GM12878 (cell line): Measurements from ENCODE around the gene CC2D1A. TPM values are rescaled to one million over a fixed set of nuclear protein-coding genes. Genes with fewer than 3 reads are reported as not detected.
A peak's percentile ranks its signal among the peaks of the same experiment; 100 is the strongest.

ENCODE experiments used
- ATAC-seq: fragments of 200-7000 bp; cut with Tn5 transposase; 3 replicates; pipeline ENCODE4 v1.9.1; 2020; ENCODE audit warnings: mild to moderate bottlenecking, moderate library complexity
- BruUV-seq: library from RNA; stranded (reverse); fragments of 400-500 nt; replicated peaks from 2 replicates; lab custom pipeline; 2021; lab: Mats Ljungman, UMichigan
- CTCF ChIA-PET: fragments of 300-600 bp; sonication (Branson Sonifier 250); formaldehyde crosslinking; extraction: SDS; loops from one replicate; lab custom pipeline; 2021; ENCODE audit warnings: inconsistent platforms; lab: Yijun Ruan, JAX
- POLR2A ChIA-PET: fragments of 350-600 bp; formaldehyde crosslinking; extraction: SDS; loops from one replicate; lab custom pipeline; 2021; ENCODE audit warnings: inconsistent platforms; lab: Charles Lee
- RAD21 ChIA-PET: fragments of 300-600 bp; sonication (Branson Sonifier 250); formaldehyde crosslinking; loops from one replicate; lab custom pipeline; 2023; ENCODE audit warnings: antibody characterized with exemption; ENCODE audit not compliant: unreplicated experiment; lab: Charles Lee
- SMC1A ChIA-PET: fragments of 300-600 bp; sonication (Branson Sonifier 250); formaldehyde crosslinking; loops from one replicate; lab custom pipeline; 2023; ENCODE audit not compliant: unreplicated experiment, uncharacterized antibody; lab: Charles Lee
- DNase-seq: peaks from one replicate; pipeline ENCODE4 v3.0.0-alpha.2; 2011; ENCODE audit warnings: low read depth, low spot score
- FAIRE-seq: peaks from 3 replicates; lab custom pipeline; 2011; peaks lifted over from hg19 to GRCh38; lab: Jason Lieb, UNC
- H2AFZ ChIP-seq: 2 replicates; pipeline ENCODE4 v1.6.0; 2011; ENCODE audit warnings: low read depth, low read length, control low read depth; ENCODE audit not compliant: control insufficient read depth
- H3K27ac ChIP-seq: 2 replicates; pipeline ENCODE4 v1.5.1; 2011; ENCODE audit warnings: control low read depth; ENCODE audit not compliant: control insufficient read depth, insufficient read depth
- H3K27me3 ChIP-seq, 2 experiments: replicated peaks in 1 of 2; 2 replicates each; pipeline versions ENCODE4 v1.6.0 to v1.6.1; 2011; ENCODE audit warnings: low read length in 1 of 2; ENCODE audit not compliant: control insufficient read depth in 2 of 2, insufficient read depth in 2 of 2
- H3K36me3 ChIP-seq, 2 experiments: 2 replicates each; pipeline ENCODE4 v1.5.1; 2011; ENCODE audit warnings: low read length in 1 of 2; ENCODE audit not compliant: control insufficient read depth in 2 of 2, insufficient read depth in 2 of 2
- H3K4me1 ChIP-seq: 2 replicates; pipeline ENCODE4 v1.6.1; 2011; ENCODE audit warnings: mild to moderate bottlenecking, low read length, moderate library complexity, mixed read lengths; ENCODE audit not compliant: control insufficient read depth, insufficient read depth
- H3K4me2 ChIP-seq: 2 replicates; pipeline ENCODE4 v1.6.0; 2011; ENCODE audit warnings: control low read depth; ENCODE audit not compliant: control insufficient read depth, insufficient read depth
- H3K4me3 ChIP-seq: fragments of 200-600 bp; sonication (generic); 2 replicates; pipeline ENCODE4 v1.5.1; 2016
- H3K79me2 ChIP-seq: 2 replicates; pipeline ENCODE4 v1.6.0; 2011; ENCODE audit warnings: low read length; ENCODE audit not compliant: control insufficient read depth, insufficient read depth
- H3K9ac ChIP-seq: 2 replicates; pipeline ENCODE4 v1.8.0; 2011; ENCODE audit warnings: low read length, control low read depth, mixed read lengths; ENCODE audit not compliant: control insufficient read depth, insufficient read depth
- H3K9me3 ChIP-seq: replicated peaks from 3 replicates; pipeline ENCODE4 v1.5.1; 2011; ENCODE audit warnings: mild to moderate bottlenecking, low read length; ENCODE audit not compliant: control insufficient read depth, insufficient read depth
- H4K20me1 ChIP-seq: 2 replicates; pipeline ENCODE4 v1.6.0; 2011; ENCODE audit not compliant: control insufficient read depth, insufficient read depth
- BHLHE40 ChIP-seq, 2 experiments: fragments of 450-650 bp in 1 of 2; IDR thresholded peaks; 2 replicates each; pipeline ENCODE4 v1.6.1; 2011 to 2017; ENCODE audit warnings: low read depth in 2 of 2, borderline replicate concordance in 1 of 2, improper control_type of control experiment in 1 of 2, low read length in 1 of 2, mild to moderate bottlenecking in 1 of 2
- CBX5 ChIP-seq: sonication (generic); IDR thresholded peaks from 2 replicates; pipeline ENCODE4 v1.6.1; 2016; ENCODE audit warnings: low read depth, moderate library complexity, mild to moderate bottlenecking, inconsistent platforms
- IKZF1 ChIP-seq: fragments of 450-650 bp; conservative IDR thresholded peaks from 2 replicates; pipeline ENCODE4 v1.6.1; 2017; ENCODE audit warnings: antibody characterized with exemption, mild to moderate bottlenecking
- IKZF2 ChIP-seq, 2 experiments: fragments of 450-650 bp; IDR thresholded peaks; 2 replicates each; pipeline ENCODE4 v1.6.1; 2017; ENCODE audit warnings: mild to moderate bottlenecking in 2 of 2, moderate library complexity in 2 of 2
- MEF2B ChIP-seq: fragments of 450-650 bp; IDR thresholded peaks from 2 replicates; pipeline ENCODE4 v1.6.1; 2018; ENCODE audit warnings: mild to moderate bottlenecking, moderate library complexity; ENCODE audit not compliant: partially characterized antibody, poor library complexity, severe bottlenecking
- SREBF2 ChIP-seq: IDR thresholded peaks from 2 replicates; pipeline ENCODE4 v1.6.1; 2012; ENCODE audit warnings: mild to moderate bottlenecking, low read length
- ZZZ3 ChIP-seq: IDR thresholded peaks from 2 replicates; pipeline ENCODE4 v1.6.1; 2011; ENCODE audit warnings: low read depth; ENCODE audit not compliant: control insufficient read depth, insufficient read length
- WGBS: methylation state at CpG from one replicate; pipeline ENCODE4 v1.1.6; 2016; ENCODE audit warnings: low lambda C conversion rate; ENCODE audit not compliant: insufficient replicate concordance, insufficient coverage; ENCODE audit errors: missing lambda C conversion rate; 5-methylcytosine and 5-hydroxymethylcytosine counted together
- in situ Hi-C: fragments of 300-500 bp; cut with MboI; formaldehyde crosslinking; loops from 9 replicates; pipeline ENCODE4 v1.14.3; 2018; ENCODE audit warnings: mixed read lengths
- intact Hi-C: fragments of 100-400 bp; cut with micrococcal nuclease; formaldehyde crosslinking; loops from one replicate; pipeline ENCODE4 v1.14.2; 2022; ENCODE audit not compliant: unreplicated experiment
- polyA plus RNA-seq, 11 experiments: library from polyadenylated mRNA; depleted of rRNA in 4 of 11; unstranded in 6 of 11; stranded (reverse) in 5 of 11; fragments of >200 nt; fragmentation: Nextera tagmentation in 4 of 11; fragmentation: Illumina TruSeq in 1 of 11; extraction: Ambion mirVana in 4 of 11; extraction: Trizol in 1 of 11; gene quantifications; 1 replicate in 1 of 11; 2 replicates in 10 of 11; pipeline versions ENCODE4 v1.2.1 to v1.2.3, GENCODE V29; 2011 to 2016; ENCODE audit warnings: inconsistent platforms in 2 of 11, missing spikeins in 2 of 11, low read depth in 1 of 11
- total RNA-seq, 4 experiments: library from RNA; depleted of rRNA in 3 of 4; stranded (reverse); fragments of >200 nt in 3 of 4; fragmentation: Illumina TruSeq in 1 of 4; extraction: Trizol in 1 of 4; gene quantifications; 2 replicates each; pipeline versions ENCODE4 v1.2.1 to v1.2.3, GENCODE V29; 2013 to 2021
- TF ChIP-seq, protein P1 (sequence below): IDR thresholded peaks from 2 replicates; pipeline ENCODE4 v1.6.1; 2012; ENCODE audit warnings: mild to moderate bottlenecking, low read depth, low read length
- TF ChIP-seq, protein P2 (sequence below): fragments of 150-350 bp; IDR thresholded peaks from 2 replicates; pipeline ENCODE4 v1.6.1; 2014; ENCODE audit warnings: mild to moderate bottlenecking, low read depth, low read length
- TF ChIP-seq, protein P3 (sequence below): fragments of 150-350 bp; IDR thresholded peaks from 2 replicates; pipeline ENCODE4 v1.6.1; 2016; ENCODE audit warnings: low read depth, low read length
- TF ChIP-seq, protein P4 (sequence below): fragments of 450-650 bp; formaldehyde crosslinking; IDR thresholded peaks from 2 replicates; pipeline ENCODE4 v1.5.0; 2022; ENCODE audit warnings: mild to moderate bottlenecking, missing genetic modification characterization

The CC2D1A gene
- total and polyA plus RNA-seq, 10 of the 15 experiments (the other 5 are each of a cell fraction or from before 2014, with no cell fraction given) = 0.13 to 36.1 (median 16.1) TPM

DNA sequence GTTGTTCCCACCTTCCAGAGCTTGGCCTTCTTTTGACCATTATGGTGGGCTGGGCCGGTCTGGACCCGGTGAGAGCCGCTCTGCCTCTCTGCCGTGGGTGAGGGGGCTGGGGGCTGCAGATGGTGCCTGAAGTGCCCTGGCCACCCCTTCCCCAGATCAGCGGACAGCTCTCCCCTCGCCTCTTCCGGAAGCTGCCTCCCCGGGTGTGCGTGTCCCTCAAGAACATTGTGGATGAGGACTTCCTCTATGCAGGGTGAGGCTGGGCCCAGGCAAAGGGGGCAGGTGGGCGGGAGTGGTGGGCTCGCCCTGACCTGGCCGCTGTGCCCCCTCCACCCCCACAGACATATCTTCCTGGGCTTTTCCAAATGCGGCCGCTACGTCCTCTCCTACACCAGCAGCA, 48.2 kb downstream of the CC2D1A start:
- H3K27me3 ChIP-seq = no peaks in the 10 kb centered on the region
- H3K79me2 ChIP-seq = peaks cover 15% of the 10 kb centered on the region
- DNase-seq = no peak
- H3K4me3 ChIP-seq = no peak overlapping the region
- no peak overlapping the region for H2AFZ ChIP-seq
- no TSS peak for BruUV-seq
- ChIA-PET POLR2A (interaction anchor here (1.0 to 1.1 kb wide), 2 partner anchors 33 to 118 kb away, joined by 3 to 4 read pairs; partner anchors contain the start of gene MISP3), SMC1A (no interaction called here), RAD21 (interaction anchor here (2.7 to 3.2 kb wide), 2 partner anchors 52 to 77 kb away, joined by 17 to 21 read pairs; partner anchors contain the start of genes IL27RA and RFX1), CTCF (interaction anchor here (0.6 to 2.9 kb wide), 4 partner anchors 69 to 105 kb away, joined by 3 to 10 read pairs (median 5); no protein-coding TSS in a partner anchor)
- H3K36me3 ChIP-seq = peaks cover 0 to 12% of the 10 kb centered on the region in 2 experiments; a peak in 3 of 4 replicates
- in situ Hi-C loops (no loop called here), intact Hi-C loops (loop anchor here (5.0 kb wide), 2 partner anchors 33 to 78 kb away; partner anchors contain the start of gene IL27RA)
- H3K27ac ChIP-seq = no peak overlapping the region
- no peaks in the 10 kb centered on the region for H4K20me1 ChIP-seq
- peaks cover 11% of the 10 kb centered on the region for H3K4me1 ChIP-seq
- H3K4me2 ChIP-seq = no peak overlapping the region
- ATAC-seq = no peak
- FAIRE-seq = no peak
- WGBS = 79% methylated on average over 15 of the region's 15 CpGs
- peak overlapping the region; percentile 81; the same call in 1 of the 2 replicates for H3K9ac ChIP-seq
- H3K9me3 ChIP-seq = no peaks in the 10 kb centered on the region
- no peak for TF ChIP-seq BHLHE40 (IDR thresholded peaks at IDR 0.05; ENCODE audit: borderline replicate concordance in 1 of 2, low read depth in 2 of 2, low read length in 1 of 2)
- TF ChIP-seq, protein P1, sequence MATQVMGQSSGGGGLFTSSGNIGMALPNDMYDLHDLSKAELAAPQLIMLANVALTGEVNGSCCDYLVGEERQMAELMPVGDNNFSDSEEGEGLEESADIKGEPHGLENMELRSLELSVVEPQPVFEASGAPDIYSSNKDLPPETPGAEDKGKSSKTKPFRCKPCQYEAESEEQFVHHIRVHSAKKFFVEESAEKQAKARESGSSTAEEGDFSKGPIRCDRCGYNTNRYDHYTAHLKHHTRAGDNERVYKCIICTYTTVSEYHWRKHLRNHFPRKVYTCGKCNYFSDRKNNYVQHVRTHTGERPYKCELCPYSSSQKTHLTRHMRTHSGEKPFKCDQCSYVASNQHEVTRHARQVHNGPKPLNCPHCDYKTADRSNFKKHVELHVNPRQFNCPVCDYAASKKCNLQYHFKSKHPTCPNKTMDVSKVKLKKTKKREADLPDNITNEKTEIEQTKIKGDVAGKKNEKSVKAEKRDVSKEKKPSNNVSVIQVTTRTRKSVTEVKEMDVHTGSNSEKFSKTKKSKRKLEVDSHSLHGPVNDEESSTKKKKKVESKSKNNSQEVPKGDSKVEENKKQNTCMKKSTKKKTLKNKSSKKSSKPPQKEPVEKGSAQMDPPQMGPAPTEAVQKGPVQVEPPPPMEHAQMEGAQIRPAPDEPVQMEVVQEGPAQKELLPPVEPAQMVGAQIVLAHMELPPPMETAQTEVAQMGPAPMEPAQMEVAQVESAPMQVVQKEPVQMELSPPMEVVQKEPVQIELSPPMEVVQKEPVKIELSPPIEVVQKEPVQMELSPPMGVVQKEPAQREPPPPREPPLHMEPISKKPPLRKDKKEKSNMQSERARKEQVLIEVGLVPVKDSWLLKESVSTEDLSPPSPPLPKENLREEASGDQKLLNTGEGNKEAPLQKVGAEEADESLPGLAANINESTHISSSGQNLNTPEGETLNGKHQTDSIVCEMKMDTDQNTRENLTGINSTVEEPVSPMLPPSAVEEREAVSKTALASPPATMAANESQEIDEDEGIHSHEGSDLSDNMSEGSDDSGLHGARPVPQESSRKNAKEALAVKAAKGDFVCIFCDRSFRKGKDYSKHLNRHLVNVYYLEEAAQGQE = no peak
- TF ChIP-seq SREBF2 = no peak
- TF ChIP-seq, protein P2, sequence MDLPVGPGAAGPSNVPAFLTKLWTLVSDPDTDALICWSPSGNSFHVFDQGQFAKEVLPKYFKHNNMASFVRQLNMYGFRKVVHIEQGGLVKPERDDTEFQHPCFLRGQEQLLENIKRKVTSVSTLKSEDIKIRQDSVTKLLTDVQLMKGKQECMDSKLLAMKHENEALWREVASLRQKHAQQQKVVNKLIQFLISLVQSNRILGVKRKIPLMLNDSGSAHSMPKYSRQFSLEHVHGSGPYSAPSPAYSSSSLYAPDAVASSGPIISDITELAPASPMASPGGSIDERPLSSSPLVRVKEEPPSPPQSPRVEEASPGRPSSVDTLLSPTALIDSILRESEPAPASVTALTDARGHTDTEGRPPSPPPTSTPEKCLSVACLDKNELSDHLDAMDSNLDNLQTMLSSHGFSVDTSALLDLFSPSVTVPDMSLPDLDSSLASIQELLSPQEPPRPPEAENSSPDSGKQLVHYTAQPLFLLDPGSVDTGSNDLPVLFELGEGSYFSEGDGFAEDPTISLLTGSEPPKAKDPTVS = no peak
- TF ChIP-seq, protein P3, sequence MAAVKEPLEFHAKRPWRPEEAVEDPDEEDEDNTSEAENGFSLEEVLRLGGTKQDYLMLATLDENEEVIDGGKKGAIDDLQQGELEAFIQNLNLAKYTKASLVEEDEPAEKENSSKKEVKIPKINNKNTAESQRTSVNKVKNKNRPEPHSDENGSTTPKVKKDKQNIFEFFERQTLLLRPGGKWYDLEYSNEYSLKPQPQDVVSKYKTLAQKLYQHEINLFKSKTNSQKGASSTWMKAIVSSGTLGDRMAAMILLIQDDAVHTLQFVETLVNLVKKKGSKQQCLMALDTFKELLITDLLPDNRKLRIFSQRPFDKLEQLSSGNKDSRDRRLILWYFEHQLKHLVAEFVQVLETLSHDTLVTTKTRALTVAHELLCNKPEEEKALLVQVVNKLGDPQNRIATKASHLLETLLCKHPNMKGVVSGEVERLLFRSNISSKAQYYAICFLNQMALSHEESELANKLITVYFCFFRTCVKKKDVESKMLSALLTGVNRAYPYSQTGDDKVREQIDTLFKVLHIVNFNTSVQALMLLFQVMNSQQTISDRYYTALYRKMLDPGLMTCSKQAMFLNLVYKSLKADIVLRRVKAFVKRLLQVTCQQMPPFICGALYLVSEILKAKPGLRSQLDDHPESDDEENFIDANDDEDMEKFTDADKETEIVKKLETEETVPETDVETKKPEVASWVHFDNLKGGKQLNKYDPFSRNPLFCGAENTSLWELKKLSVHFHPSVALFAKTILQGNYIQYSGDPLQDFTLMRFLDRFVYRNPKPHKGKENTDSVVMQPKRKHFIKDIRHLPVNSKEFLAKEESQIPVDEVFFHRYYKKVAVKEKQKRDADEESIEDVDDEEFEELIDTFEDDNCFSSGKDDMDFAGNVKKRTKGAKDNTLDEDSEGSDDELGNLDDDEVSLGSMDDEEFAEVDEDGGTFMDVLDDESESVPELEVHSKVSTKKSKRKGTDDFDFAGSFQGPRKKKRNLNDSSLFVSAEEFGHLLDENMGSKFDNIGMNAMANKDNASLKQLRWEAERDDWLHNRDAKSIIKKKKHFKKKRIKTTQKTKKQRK = no peak
- TF ChIP-seq MEF2B = no peak
- TF ChIP-seq, protein P4, sequence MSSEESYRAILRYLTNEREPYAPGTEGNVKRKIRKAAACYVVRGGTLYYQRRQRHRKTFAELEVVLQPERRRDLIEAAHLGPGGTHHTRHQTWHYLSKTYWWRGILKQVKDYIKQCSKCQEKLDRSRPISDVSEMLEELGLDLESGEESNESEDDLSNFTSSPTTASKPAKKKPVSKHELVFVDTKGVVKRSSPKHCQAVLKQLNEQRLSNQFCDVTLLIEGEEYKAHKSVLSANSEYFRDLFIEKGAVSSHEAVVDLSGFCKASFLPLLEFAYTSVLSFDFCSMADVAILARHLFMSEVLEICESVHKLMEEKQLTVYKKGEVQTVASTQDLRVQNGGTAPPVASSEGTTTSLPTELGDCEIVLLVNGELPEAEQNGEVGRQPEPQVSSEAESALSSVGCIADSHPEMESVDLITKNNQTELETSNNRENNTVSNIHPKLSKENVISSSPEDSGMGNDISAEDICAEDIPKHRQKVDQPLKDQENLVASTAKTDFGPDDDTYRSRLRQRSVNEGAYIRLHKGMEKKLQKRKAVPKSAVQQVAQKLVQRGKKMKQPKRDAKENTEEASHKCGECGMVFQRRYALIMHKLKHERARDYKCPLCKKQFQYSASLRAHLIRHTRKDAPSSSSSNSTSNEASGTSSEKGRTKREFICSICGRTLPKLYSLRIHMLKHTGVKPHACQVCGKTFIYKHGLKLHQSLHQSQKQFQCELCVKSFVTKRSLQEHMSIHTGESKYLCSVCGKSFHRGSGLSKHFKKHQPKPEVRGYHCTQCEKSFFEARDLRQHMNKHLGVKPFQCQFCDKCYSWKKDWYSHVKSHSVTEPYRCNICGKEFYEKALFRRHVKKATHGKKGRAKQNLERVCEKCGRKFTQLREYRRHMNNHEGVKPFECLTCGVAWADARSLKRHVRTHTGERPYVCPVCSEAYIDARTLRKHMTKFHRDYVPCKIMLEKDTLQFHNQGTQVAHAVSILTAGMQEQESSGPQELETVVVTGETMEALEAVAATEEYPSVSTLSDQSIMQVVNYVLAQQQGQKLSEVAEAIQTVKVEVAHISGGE (CRISPR knock-in tag) = no peak
- TF ChIP-seq CBX5 = no peak
- no peak for TF ChIP-seq ZZZ3
- no peak for TF ChIP-seq IKZF2 (IDR thresholded peaks at IDR 0.05)
- no peak for TF ChIP-seq IKZF1
